Chondrocyte (in vitro differentiated cells): ENCODE results near the gene CEP131. TPM values are rescaled to one million over a fixed set of nuclear protein-coding genes. Genes with fewer than 3 reads are reported as not detected.

Experiments
- DNase-seq: peaks from one replicate; pipeline ENCODE4 v3.0.0; 2021; ENCODE audit warnings: mixed read lengths, low spot score
- H3K27ac Mint-ChIP-seq: one replicate; pipeline ENCODE4 v1.8.0; 2021; ENCODE audit warnings: mild to moderate bottlenecking, moderate library complexity, mixed read lengths; ENCODE audit not compliant: unreplicated experiment
- H3K27me3 Mint-ChIP-seq: 2 replicates; pipeline ENCODE4 v1.8.0; 2021; ENCODE audit warnings: low read depth, mixed read lengths
- H3K36me3 Mint-ChIP-seq: 2 replicates; pipeline ENCODE4 v1.8.0; 2021; ENCODE audit warnings: low read depth, mixed read lengths
- H3K4me1 Mint-ChIP-seq: 2 replicates; pipeline ENCODE4 v1.8.0; 2021; ENCODE audit warnings: low read depth, mild to moderate bottlenecking, mixed read lengths
- H3K4me3 Mint-ChIP-seq: one replicate; pipeline ENCODE4 v1.8.0; 2021; ENCODE audit warnings: mild to moderate bottlenecking, moderate library complexity, mixed read lengths; ENCODE audit not compliant: unreplicated experiment
- H3K9me3 Mint-ChIP-seq: 2 replicates; pipeline ENCODE4 v1.8.0; 2021; ENCODE audit warnings: low read depth, mixed read lengths
- CTCF ChIP-seq: fragments of 200-600 bp; sonication (generic); IDR thresholded peaks from 2 replicates; pipeline ENCODE4 v1.5.0; 2021; ENCODE audit warnings: antibody characterized with exemption, mild to moderate bottlenecking, moderate library complexity
- total RNA-seq: library from RNA; stranded (reverse); gene quantifications from 3 replicates; pipeline ENCODE4 v1.2.1, GENCODE V29; 2021

The CEP131 gene
- total RNA-seq, 1 donor from 2014 or later: 8.2 TPM

DNA sequence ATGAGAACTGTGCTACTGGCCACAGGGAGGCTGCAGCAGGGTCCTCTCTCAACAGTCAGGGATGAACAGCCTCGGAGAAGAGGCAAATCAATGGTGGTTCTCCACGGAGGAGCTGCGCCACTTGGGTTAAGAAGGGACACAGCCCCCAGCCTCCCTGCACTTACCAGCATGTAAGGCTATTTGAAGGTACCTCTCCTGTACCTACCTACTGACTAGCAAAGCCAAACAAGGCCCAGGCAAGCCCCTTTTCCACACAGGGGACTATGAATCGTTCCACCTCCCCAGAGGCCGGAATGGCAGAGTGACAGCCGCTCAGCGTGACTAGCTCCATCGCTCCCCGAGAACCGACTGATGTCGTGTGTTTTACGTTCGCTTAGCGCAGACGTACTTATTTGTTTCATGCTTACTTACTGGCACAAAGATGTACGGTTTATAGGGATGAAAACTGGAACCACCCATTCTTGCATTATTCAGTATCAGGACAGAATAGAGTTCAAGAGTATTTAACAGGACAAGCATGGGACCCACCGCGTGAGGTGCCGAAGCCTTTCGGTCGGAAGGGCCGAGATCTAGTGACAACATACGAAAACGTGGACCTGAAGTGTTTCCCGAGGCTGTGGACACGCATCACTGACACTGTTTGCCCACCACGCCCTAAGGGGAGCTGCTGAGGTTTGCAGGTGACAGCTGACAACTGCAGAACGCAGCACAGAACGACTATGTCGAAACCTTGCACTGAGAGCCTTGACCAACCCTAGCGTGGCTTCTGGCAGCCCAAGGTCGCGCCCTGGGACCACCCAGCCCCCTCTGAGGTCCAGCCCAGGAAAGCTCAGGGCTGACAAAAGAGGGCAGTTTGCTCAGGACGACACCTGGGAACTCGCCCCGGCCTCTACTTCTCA lies 15.1 kb upstream of the CEP131 start:
- no peak for TF ChIP-seq CTCF
- DNase-seq: no peak
- Mint-ChIP-seq H3K36me3 (no peaks in the 10 kb centered on the region), H3K4me3 (peak overlapping the region; percentile 72), H3K4me1 (peaks cover 24% of the 10 kb centered on the region), H3K27me3 (no peaks in the 10 kb centered on the region), H3K27ac (peak overlapping the region; percentile 41), H3K9me3 (no peaks in the 10 kb centered on the region)

GRCh38 chr17:81236784-81237183 lies 14.0 kb upstream of the CEP131 start:
- no peak for TF ChIP-seq CTCF
- DNase-seq: no peak
- Mint-ChIP-seq H3K27me3 (no peaks in the 10 kb centered on the region), H3K4me3 (no peak overlapping the region), H3K4me1 (peaks cover 24% of the 10 kb centered on the region), H3K9me3 (no peaks in the 10 kb centered on the region), H3K27ac (no peak overlapping the region), H3K36me3 (no peaks in the 10 kb centered on the region)

DNA sequence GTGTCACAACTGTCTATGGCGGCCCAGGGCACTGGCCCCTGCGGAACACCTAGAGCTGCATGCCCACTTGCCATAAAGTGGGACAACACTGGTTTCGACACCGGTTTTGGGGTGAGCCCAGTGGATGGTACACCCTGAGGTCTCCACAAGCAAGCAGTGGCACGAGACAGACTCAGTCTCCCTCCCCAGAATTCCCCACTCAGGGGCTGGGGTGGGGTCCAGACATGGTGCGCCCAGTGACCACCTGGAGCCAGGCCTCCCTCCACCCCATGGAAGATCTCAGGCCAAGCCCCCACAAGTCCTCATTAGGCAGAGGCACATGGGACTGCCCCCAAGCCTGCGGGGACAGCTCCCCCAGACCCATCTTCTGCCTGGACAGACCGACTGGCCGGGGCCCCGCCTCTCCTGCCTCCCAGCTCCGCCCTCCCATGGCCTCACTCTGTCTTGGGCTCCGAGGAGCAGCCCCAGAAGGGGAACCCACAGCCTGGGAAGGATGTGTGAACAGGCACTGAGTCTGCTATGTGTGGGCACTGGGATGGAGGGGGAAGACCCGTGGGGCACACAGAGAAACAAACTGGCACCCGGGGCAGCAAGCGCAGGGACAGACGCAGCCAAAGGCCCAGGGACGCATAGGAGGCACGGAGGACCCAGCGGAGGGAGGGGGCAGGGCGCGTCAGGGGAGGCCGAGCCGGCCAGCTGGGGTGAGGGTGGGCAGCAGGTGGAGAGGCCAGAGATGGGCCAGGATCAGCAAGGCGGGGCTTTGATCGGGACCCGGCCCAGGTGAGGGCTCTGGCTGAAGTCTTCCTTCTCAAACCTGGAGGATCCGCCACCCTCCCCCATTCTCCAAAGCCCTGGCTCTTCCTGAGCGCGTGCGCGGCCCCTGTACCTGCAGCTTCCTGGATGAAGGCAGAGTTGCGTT lies 13.3 kb upstream of the CEP131 start:
- Mint-ChIP-seq H3K4me3 (no peak overlapping the region), H3K36me3 (peaks cover 1% of the 10 kb centered on the region), H3K9me3 (no peaks in the 10 kb centered on the region), H3K27me3 (no peaks in the 10 kb centered on the region), H3K27ac (no peak overlapping the region), H3K4me1 (peaks cover 24% of the 10 kb centered on the region)
- TF ChIP-seq CTCF: no peak
- DNase-seq: no peak

DNA sequence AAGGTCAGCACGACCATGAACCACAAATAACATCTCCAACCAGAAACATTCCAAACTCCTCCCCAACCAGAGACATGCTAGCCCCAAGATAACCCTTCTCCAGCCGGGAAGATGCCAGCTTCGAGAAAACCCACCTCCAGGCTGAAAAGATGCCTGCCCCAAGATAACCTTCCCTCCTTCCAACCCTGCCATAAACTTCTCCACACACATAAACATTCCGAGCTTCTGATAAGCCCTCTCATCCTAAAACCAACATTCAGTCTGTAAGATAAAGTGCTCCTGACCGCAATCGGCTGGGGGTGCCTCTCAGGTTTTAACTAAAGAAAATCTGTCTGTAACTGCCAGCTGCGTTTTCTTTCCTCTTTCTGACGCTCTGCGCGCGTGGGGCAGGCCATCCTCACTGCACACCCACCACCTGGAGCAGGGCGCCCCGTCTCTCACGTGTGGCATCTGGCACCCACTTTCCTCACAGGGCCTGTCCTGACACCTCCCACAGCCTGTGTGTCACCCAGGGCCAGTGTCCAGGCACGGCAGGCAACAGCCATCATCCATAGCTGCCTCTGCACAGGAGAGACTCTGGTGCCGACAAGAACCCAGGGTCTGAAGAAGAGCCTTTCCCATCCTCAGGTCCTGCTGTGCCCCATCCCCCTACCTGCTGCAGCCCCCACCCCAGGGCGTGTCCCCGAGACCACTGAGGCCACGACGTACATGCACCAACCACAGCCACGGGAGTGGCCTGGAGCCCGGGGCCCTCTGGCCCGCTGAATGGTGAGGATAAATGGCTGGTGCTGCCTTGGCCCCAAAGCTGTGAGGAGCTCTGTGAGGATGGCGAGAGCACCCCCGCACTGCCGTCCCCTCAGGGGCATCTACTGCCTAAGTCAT lies 12.4 kb upstream of the CEP131 start:
- DNase-seq: no peak
- H3K27me3 Mint-ChIP-seq: no peaks in the 10 kb centered on the region
- no peak overlapping the region for H3K27ac Mint-ChIP-seq
- H3K4me1 Mint-ChIP-seq: peaks cover 18% of the 10 kb centered on the region
- peaks cover 6% of the 10 kb centered on the region for H3K36me3 Mint-ChIP-seq
- H3K9me3 Mint-ChIP-seq: no peaks in the 10 kb centered on the region
- no peak for TF ChIP-seq CTCF
- H3K4me3 Mint-ChIP-seq: no peak overlapping the region
